H1 (cell line): ENCODE measurements around the gene WASF3. TPM values are rescaled to one million over a fixed set of nuclear protein-coding genes. Genes with fewer than 3 reads are reported as not detected.

ENCODE experiments used
- ASH2L ChIP-seq: fragments of 200-600, 300-600 bp; sonication (generic); IDR thresholded peaks from one replicate; pipeline ENCODE4 v1.7.1; 2017; ENCODE audit warnings: low read length
- BCL11A ChIP-seq, 2 experiments: IDR thresholded peaks; one replicate each; pipeline ENCODE4 v1.6.1; 2011; ENCODE audit warnings: low read depth in 2 of 2, low read length in 2 of 2, mild to moderate bottlenecking in 2 of 2
- NANOG ChIP-seq: IDR thresholded peaks from 2 replicates; pipeline ENCODE4 v1.6.1; 2011; ENCODE audit warnings: low read length, low read depth, mild to moderate bottlenecking, inconsistent platforms; ENCODE audit not compliant: insufficient read depth, poor library complexity, severe bottlenecking
- POLR2AphosphoS5 ChIP-seq: IDR thresholded peaks from 2 replicates; pipeline ENCODE4 v1.6.1; 2011; ENCODE audit warnings: low read depth, low read length
- TBP ChIP-seq: IDR thresholded peaks from 2 replicates; pipeline ENCODE4 v1.6.1; 2011; ENCODE audit warnings: low read depth, low read length, improper control_type of control experiment
- polyA plus RNA-seq, 7 experiments: library from polyadenylated mRNA; depleted of rRNA in 3 of 7; stranded (reverse) in 5 of 7; unstranded in 2 of 7; fragments of >200 nt in 5 of 7; fragments of 200-250 nt in 2 of 7; gene quantifications; 1 replicate in 5 of 7; 2 replicates in 1 of 7; 4 replicates in 1 of 7; pipeline versions ENCODE4 v1.2.1 to v1.2.3, GENCODE V29; 2011 to 2013; ENCODE audit warnings: missing spikeins in 2 of 7, mixed read lengths in 2 of 7
- total RNA-seq: library from RNA; stranded (reverse); fragmentation: NEBNext Ultra II Directional; extraction: Animal tissue kit (Norgen Biotek cat#: 25700); gene quantifications from 2 replicates; pipeline ENCODE4 v1.2.1, GENCODE V29; 2021
- TF ChIP-seq, protein P1 (sequence below): fragments of 300-600 bp; sonication (generic); IDR thresholded peaks from 2 replicates; pipeline ENCODE4 v1.7.1; 2012; ENCODE audit warnings: low read length, moderate library complexity, mild to moderate bottlenecking, inconsistent platforms; ENCODE audit not compliant: insufficient replicate concordance

The WASF3 gene
- total and polyA plus RNA-seq, 2 of the 8 experiments (the other 6 are each of a cell fraction or from before 2014, with no cell fraction given), result 18.7 to 39.8 TPM

DNA sequence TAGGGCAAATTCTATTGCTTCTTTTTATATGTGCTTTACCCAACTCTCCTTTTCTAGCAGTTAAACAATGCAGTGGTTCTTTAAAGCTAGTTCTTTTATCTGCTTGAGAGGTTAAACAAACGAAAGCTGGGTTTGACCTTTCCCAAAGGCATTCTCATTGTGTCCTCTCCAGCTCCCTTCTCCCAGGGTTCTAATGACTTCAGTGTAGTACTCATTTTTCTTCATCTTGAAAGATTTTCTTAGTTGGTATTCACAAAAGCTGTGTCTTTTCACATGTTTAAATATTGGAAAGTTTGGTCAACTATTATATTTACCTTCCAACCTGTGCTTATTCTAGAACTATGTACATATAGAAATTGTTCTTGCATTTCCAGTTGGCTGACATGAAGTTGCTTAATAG is 1.5 kb downstream of the WASF3 start (continued):
- TF ChIP-seq, protein P1, sequence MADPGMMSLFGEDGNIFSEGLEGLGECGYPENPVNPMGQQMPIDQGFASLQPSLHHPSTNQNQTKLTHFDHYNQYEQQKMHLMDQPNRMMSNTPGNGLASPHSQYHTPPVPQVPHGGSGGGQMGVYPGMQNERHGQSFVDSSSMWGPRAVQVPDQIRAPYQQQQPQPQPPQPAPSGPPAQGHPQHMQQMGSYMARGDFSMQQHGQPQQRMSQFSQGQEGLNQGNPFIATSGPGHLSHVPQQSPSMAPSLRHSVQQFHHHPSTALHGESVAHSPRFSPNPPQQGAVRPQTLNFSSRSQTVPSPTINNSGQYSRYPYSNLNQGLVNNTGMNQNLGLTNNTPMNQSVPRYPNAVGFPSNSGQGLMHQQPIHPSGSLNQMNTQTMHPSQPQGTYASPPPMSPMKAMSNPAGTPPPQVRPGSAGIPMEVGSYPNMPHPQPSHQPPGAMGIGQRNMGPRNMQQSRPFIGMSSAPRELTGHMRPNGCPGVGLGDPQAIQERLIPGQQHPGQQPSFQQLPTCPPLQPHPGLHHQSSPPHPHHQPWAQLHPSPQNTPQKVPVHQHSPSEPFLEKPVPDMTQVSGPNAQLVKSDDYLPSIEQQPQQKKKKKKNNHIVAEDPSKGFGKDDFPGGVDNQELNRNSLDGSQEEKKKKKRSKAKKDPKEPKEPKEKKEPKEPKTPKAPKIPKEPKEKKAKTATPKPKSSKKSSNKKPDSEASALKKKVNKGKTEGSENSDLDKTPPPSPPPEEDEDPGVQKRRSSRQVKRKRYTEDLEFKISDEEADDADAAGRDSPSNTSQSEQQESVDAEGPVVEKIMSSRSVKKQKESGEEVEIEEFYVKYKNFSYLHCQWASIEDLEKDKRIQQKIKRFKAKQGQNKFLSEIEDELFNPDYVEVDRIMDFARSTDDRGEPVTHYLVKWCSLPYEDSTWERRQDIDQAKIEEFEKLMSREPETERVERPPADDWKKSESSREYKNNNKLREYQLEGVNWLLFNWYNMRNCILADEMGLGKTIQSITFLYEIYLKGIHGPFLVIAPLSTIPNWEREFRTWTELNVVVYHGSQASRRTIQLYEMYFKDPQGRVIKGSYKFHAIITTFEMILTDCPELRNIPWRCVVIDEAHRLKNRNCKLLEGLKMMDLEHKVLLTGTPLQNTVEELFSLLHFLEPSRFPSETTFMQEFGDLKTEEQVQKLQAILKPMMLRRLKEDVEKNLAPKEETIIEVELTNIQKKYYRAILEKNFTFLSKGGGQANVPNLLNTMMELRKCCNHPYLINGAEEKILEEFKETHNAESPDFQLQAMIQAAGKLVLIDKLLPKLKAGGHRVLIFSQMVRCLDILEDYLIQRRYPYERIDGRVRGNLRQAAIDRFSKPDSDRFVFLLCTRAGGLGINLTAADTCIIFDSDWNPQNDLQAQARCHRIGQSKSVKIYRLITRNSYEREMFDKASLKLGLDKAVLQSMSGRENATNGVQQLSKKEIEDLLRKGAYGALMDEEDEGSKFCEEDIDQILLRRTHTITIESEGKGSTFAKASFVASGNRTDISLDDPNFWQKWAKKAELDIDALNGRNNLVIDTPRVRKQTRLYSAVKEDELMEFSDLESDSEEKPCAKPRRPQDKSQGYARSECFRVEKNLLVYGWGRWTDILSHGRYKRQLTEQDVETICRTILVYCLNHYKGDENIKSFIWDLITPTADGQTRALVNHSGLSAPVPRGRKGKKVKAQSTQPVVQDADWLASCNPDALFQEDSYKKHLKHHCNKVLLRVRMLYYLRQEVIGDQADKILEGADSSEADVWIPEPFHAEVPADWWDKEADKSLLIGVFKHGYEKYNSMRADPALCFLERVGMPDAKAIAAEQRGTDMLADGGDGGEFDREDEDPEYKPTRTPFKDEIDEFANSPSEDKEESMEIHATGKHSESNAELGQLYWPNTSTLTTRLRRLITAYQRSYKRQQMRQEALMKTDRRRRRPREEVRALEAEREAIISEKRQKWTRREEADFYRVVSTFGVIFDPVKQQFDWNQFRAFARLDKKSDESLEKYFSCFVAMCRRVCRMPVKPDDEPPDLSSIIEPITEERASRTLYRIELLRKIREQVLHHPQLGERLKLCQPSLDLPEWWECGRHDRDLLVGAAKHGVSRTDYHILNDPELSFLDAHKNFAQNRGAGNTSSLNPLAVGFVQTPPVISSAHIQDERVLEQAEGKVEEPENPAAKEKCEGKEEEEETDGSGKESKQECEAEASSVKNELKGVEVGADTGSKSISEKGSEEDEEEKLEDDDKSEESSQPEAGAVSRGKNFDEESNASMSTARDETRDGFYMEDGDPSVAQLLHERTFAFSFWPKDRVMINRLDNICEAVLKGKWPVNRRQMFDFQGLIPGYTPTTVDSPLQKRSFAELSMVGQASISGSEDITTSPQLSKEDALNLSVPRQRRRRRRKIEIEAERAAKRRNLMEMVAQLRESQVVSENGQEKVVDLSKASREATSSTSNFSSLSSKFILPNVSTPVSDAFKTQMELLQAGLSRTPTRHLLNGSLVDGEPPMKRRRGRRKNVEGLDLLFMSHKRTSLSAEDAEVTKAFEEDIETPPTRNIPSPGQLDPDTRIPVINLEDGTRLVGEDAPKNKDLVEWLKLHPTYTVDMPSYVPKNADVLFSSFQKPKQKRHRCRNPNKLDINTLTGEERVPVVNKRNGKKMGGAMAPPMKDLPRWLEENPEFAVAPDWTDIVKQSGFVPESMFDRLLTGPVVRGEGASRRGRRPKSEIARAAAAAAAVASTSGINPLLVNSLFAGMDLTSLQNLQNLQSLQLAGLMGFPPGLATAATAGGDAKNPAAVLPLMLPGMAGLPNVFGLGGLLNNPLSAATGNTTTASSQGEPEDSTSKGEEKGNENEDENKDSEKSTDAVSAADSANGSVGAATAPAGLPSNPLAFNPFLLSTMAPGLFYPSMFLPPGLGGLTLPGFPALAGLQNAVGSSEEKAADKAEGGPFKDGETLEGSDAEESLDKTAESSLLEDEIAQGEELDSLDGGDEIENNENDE, result no peak
- TF ChIP-seq BCL11A (IDR thresholded peaks at IDR 0.05; ENCODE audit: low read depth in 2 of 2, low read length in 2 of 2) (no peak), NANOG (no peak), TBP (no peak), POLR2AphosphoS5 (no peak), ASH2L (no peak)
